ENCODE results near the gene REEP2. TPM values are rescaled to one million over a fixed set of nuclear protein-coding genes. Genes with fewer than 3 reads are reported as not detected.

The REEP2 gene
- total RNA-seq, 2 experiments from 2014 or later: 1.8 to 2.2 TPM

DNA sequence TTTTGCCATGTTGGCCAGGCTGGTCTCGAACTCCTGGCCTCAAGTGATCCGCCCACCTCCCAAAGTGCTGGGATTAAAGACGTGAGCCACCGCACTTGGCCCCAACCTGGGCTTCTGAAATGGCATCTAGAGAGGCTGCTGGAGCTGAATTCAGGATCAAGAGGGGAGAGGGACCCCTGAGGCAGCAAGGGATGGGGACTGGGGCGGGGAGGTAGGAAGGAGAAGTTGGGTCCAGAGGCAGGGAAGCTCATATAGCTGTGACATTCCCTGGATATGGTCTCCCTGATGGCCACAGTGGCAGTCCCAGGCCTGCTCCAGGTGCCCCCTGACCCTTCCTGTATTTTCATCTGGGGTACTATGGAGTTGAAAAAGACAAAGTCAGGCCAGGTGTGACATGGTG lies 12.1 kb downstream of the REEP2 start:
- CTCF ChIA-PET: interaction anchor here (0.6 to 6.3 kb wide), 17 partner anchors 9 to 389 kb away, joined by 3 to 104 read pairs (median 9); partner anchors contain the start of genes EGR1, ETF1, KDM3B and REEP2
- Mint-ChIP-seq H3K36me3 (ENCODE audit: low read depth) (no peaks in the 10 kb centered on the region), H3K4me3 (no peak overlapping the region), H3K9me3 (no peaks in the 10 kb centered on the region), H3K27me3 (ENCODE audit: low read depth) (peaks cover 1% of the 10 kb centered on the region), H3K4me1 (ENCODE audit: low read depth) (peaks cover 6% of the 10 kb centered on the region), H3K27ac (no peak overlapping the region)
- intact Hi-C loops (cut with micrococcal nuclease): loop anchor here (1.0 to 2.0 kb wide), 2 partner anchors 52 to 812 kb away; no protein-coding TSS in a partner anchor
- DNase-seq: no peak

DNA sequence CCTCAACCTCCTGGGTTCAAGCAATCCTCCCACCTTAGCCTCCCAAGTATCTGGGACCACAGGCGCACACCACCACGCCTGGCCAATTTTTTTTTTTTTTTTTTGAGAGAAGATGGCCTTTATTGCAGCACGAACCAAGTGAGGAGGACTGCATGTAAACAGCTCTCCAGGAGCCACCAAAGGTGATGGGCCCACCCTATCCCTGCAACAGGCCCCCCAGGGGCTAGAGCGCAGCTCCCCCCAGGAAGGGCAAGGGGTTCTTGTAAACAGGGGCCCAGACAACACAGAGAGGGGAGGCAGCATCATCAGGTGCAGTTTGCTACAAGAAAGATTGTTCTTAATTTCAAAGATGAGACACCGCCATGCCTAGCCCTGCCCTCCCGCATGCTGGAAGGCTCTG lies 13.9 kb downstream of the REEP2 start:
- H3K9me3 Mint-ChIP-seq: no peaks in the 10 kb centered on the region
- no peak overlapping the region for H3K4me3 Mint-ChIP-seq
- H3K36me3 Mint-ChIP-seq (ENCODE audit: low read depth): no peaks in the 10 kb centered on the region
- CTCF ChIA-PET: interaction anchor here (0.5 to 6.3 kb wide), 6 partner anchors 13 to 95 kb away, joined by 3 to 104 read pairs (median 14); partner anchors contain the start of gene EGR1
- peaks cover 8% of the 10 kb centered on the region for H3K4me1 Mint-ChIP-seq (ENCODE audit: low read depth)
- H3K27me3 Mint-ChIP-seq (ENCODE audit: low read depth): peaks cover 1% of the 10 kb centered on the region
- H3K27ac Mint-ChIP-seq: no peak overlapping the region
- intact Hi-C loops (cut with micrococcal nuclease): no loop called here
- no peak for DNase-seq

DNA sequence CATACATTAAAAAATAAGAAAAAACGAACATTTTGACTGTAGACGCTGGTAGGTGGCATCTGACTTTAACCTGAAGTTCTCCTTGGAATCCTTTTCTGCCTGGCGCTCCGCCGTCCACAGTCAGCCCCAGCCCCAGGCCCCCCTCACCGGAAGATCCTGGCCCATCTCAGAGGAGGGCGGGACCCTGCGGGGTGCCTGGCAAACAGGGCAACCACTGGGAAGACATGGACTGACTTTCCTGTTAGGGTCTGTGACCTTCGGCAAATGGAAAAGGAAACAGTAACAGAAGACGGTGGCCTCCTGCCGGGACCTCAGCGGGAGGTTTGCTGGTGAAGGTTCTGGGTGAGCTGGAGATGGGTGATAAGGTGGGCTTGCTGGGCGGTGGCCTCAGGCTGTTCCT lies 14.7 kb downstream of the REEP2 start:
- Mint-ChIP-seq H3K27ac (no peak overlapping the region), H3K27me3 (ENCODE audit: low read depth) (peaks cover 1% of the 10 kb centered on the region), H3K4me3 (no peak overlapping the region), H3K9me3 (no peaks in the 10 kb centered on the region), H3K4me1 (ENCODE audit: low read depth) (peaks cover 17% of the 10 kb centered on the region), H3K36me3 (ENCODE audit: low read depth) (no peaks in the 10 kb centered on the region)
- CTCF ChIA-PET: interaction anchor here (2.3 to 6.3 kb wide), 2 partner anchors 50 to 51 kb away, joined by 14 to 104 read pairs; no protein-coding TSS in a partner anchor
- no peak for DNase-seq
- intact Hi-C loops (cut with micrococcal nuclease): no loop called here

DNA sequence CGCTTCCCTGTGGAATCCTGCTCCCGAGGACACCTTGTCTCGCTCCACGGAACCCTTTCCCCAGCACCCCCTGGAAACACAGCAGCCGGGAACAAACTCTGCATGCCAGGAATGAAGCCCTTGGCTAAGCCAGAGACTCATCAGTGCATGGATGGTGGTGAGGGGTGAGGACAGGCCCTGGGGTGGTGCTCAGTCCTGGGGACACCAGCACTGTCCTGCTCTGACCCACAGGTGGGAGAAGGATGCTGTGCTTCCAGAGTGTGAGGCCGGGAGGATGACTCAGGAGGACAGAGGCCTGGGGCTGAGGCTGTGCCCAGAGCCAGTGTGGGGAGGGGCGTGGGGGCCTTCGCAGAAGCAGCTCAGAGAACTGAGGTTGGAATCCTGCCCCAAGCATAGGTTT lies 15.3 kb downstream of the REEP2 start:
- no peaks in the 10 kb centered on the region for H3K9me3 Mint-ChIP-seq
- peaks cover 22% of the 10 kb centered on the region for H3K4me1 Mint-ChIP-seq (ENCODE audit: low read depth)
- CTCF ChIA-PET: interaction anchor here (0.6 to 2.3 kb wide), 3 partner anchors 11 to 50 kb away, joined by 4 to 14 read pairs (median 9); partner anchors contain the start of gene EGR1
- no peak for DNase-seq
- peaks cover 1% of the 10 kb centered on the region for H3K27me3 Mint-ChIP-seq (ENCODE audit: low read depth)
- H3K27ac Mint-ChIP-seq: no peak overlapping the region
- H3K4me3 Mint-ChIP-seq: no peak overlapping the region
- no peaks in the 10 kb centered on the region for H3K36me3 Mint-ChIP-seq (ENCODE audit: low read depth)
- intact Hi-C loops (cut with micrococcal nuclease): no loop called here

DNA sequence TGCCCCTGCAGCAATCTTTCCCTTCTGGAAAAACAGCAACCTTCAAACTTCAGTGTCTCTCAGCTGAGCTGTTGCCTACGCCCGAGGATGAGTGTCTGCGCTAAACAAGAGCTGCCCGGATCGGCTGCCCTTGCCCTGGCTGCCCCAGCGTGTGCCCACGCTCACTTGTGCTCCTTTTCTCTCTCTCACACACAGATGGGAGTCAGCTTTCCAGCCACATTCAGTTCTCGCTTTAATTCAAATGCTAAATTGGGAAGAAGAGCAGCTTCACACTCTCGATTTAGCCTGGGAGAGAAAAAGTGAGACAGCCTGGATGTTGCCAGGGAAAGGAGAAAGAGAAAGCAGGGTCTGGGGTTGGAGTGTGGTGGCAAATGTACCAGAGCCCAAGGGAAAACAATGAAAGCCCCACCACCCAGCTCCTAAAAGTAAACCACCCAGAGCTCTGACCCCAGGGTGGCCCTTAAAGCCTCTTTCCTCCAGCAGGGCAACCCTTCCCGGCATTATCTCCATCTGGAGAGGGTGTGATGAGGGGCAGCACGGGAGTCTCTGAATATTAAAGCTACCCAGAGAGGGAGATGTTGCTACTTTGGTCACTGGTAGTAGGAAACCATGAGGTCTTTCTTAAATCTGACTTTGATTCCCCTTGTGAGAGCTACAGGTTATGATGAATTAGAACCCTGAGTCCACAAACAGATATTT lies 16.5 kb downstream of the REEP2 start:
- no peaks in the 10 kb centered on the region for H3K9me3 Mint-ChIP-seq
- peaks cover 29% of the 10 kb centered on the region for H3K4me1 Mint-ChIP-seq (ENCODE audit: low read depth)
- CTCF ChIA-PET: interaction anchor here (0.6 to 2.3 kb wide), 6 partner anchors 10 to 995 kb away, joined by 3 to 14 read pairs (median 4); partner anchors contain the start of gene EGR1
- intact Hi-C loops (cut with micrococcal nuclease): no loop called here
- no peak for DNase-seq
- H3K27me3 Mint-ChIP-seq (ENCODE audit: low read depth): no peaks in the 10 kb centered on the region
- no peak overlapping the region for H3K4me3 Mint-ChIP-seq
- H3K36me3 Mint-ChIP-seq (ENCODE audit: low read depth): no peaks in the 10 kb centered on the region
- H3K27ac Mint-ChIP-seq: no peak overlapping the region

DNA sequence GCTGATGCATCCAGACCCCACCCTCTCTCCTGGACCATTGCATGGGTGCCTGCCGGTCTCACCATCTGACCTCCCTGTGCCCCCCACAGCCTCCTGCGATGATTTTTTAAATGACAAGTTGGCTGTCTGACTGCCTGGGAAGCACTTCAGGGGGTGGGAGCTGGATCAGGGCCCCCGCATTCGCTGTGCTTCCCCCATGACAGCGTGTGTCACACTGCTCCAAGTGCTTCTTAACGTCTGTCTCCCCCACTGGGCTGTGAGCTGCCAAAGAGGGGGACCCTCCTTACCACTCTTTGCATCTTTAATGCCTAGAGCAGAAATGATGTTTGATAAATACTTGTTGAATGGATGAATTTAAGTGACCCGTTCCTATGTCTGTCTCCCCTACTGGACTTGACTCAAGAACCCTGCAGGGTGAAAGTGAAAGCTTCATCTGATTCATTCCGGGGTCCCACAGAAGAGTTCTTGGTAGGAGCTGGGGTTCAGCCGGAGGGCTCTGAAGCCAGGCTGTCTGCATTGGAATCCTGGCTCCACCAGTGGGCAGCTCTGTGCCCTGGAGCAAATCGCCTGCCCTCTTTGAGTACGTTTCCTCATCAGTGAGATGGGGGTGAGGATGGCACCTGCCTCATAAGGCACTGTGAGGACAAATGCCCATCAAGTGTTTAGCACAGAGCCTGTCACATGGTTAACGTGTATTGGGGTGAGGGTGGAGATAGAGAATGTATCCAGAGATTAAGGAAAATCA lies 18.8 kb downstream of the REEP2 start:
- Mint-ChIP-seq H3K27ac (peak overlapping the region; percentile 80), H3K9me3 (no peaks in the 10 kb centered on the region), H3K4me3 (peak overlapping the region; percentile 41), H3K36me3 (ENCODE audit: low read depth) (no peaks in the 10 kb centered on the region), H3K27me3 (ENCODE audit: low read depth) (no peaks in the 10 kb centered on the region), H3K4me1 (ENCODE audit: low read depth) (peaks cover 44% of the 10 kb centered on the region)
- intact Hi-C loops (cut with micrococcal nuclease): no loop called here
- DNase-seq: no peak
- CTCF ChIA-PET: interaction anchor here (0.7 to 7.5 kb wide), 5 partner anchors 8 to 105 kb away, joined by 3 to 53 read pairs (median 4); partner anchors contain the start of gene KDM3B

DNA sequence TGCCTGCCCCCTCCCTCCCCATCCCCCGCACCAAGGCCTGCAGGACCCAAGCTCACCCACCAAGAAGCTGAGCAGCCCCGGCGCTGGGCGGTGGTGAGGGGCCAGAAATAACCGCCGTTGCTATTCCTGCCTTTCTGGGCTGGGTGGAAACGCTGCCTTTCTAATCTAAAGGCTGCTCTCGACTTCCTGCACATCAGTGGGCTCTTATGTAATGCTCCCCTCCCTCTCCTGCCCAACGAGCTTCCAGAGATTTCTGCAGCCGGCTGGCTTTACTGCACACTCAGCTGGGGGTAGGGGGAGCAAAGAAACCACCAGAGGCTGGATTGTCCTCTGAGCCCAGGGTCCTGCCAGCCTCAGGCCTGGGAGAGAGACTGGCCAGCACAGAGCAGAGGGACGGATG lies 19.5 kb downstream of the REEP2 start:
- CTCF ChIA-PET: interaction anchor here (0.7 to 7.5 kb wide), 4 partner anchors 9 to 47 kb away, joined by 3 to 53 read pairs (median 5); no protein-coding TSS in a partner anchor
- Mint-ChIP-seq H3K27ac (peak overlapping the region; percentile 98), H3K4me1 (ENCODE audit: low read depth) (peaks cover 45% of the 10 kb centered on the region), H3K9me3 (no peaks in the 10 kb centered on the region), H3K27me3 (ENCODE audit: low read depth) (no peaks in the 10 kb centered on the region), H3K4me3 (peak overlapping the region; percentile 70), H3K36me3 (ENCODE audit: low read depth) (no peaks in the 10 kb centered on the region)
- intact Hi-C loops (cut with micrococcal nuclease): no loop called here
- no peak for DNase-seq

DNA sequence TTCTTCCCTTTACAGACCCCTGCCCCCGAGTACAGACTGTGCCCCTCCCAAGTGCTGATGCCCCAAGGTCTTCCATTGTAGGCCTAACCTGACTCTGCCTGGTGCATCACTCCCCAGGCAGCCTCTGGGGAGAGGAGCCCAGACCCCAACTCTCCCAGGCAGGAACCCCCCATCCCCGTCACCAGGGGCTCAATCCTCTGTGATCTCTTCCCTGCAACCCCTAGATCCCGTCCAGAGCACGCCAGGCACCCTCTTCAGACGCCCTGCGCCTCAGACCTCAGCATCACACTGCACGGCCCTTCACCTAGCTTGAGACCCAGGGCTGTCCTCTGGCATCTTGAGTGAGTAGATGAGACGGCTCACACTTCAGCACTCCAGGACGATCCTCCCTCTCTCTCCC lies 20.0 kb downstream of the REEP2 start:
- H3K36me3 Mint-ChIP-seq (ENCODE audit: low read depth): no peaks in the 10 kb centered on the region
- CTCF ChIA-PET: interaction anchor here (1.1 to 7.5 kb wide), 4 partner anchors 10 to 107 kb away, joined by 3 to 53 read pairs (median 4); no protein-coding TSS in a partner anchor
- H3K27me3 Mint-ChIP-seq (ENCODE audit: low read depth): no peaks in the 10 kb centered on the region
- peak overlapping the region; percentile 70 for H3K4me3 Mint-ChIP-seq
- H3K4me1 Mint-ChIP-seq (ENCODE audit: low read depth): peaks cover 49% of the 10 kb centered on the region
- intact Hi-C loops (cut with micrococcal nuclease): loop anchor here (1.0 kb wide), 1 partner anchor 84 kb away; the partner anchor contains the start of gene ETF1
- peak overlapping the region; percentile 98 for H3K27ac Mint-ChIP-seq
- DNase-seq: no peak
- no peaks in the 10 kb centered on the region for H3K9me3 Mint-ChIP-seq

DNA sequence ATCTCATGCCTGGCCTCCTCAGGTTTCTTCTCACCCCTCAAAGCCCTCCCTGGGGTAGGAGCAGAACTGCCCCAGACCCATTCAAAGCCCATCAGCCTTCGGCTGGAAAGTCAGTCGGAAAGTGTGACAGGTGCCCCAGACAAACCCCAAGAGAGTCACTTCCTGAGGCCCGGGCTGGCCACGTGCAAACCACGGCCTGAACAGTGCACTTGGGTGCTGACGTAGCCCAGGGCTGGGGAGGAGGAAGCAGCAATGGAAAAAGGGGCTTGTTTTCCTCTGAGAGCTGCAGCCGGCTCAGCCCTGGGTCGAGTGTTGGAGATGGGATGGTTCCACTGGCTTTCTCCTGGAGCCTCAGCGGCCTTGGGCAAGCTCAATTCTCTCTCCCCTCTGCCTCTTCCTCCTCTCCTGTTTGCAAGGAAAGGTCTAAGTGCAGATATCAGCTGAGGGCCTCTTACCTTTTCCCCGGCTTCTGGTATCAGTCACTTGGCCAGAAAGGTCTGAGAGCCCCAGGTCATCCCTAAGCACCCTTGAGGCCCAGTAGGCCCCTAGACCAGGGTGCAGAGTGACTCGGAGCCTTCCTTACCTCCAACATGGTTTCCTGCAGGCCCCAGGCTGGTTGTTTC lies 20.6 kb downstream of the REEP2 start:
- peak; percentile 95 for DNase-seq
- Mint-ChIP-seq H3K9me3 (no peaks in the 10 kb centered on the region), H3K27ac (peak overlapping the region; percentile 98), H3K27me3 (ENCODE audit: low read depth) (no peaks in the 10 kb centered on the region), H3K4me3 (peak overlapping the region; percentile 70), H3K36me3 (ENCODE audit: low read depth) (no peaks in the 10 kb centered on the region), H3K4me1 (ENCODE audit: low read depth) (peaks cover 49% of the 10 kb centered on the region)
- CTCF ChIA-PET: interaction anchor here (1.1 to 7.5 kb wide), 4 partner anchors 10 to 107 kb away, joined by 3 to 53 read pairs (median 4); no protein-coding TSS in a partner anchor
- intact Hi-C loops (cut with micrococcal nuclease): loop anchor here (1.0 kb wide), 1 partner anchor 84 kb away; the partner anchor contains the start of gene ETF1

DNA sequence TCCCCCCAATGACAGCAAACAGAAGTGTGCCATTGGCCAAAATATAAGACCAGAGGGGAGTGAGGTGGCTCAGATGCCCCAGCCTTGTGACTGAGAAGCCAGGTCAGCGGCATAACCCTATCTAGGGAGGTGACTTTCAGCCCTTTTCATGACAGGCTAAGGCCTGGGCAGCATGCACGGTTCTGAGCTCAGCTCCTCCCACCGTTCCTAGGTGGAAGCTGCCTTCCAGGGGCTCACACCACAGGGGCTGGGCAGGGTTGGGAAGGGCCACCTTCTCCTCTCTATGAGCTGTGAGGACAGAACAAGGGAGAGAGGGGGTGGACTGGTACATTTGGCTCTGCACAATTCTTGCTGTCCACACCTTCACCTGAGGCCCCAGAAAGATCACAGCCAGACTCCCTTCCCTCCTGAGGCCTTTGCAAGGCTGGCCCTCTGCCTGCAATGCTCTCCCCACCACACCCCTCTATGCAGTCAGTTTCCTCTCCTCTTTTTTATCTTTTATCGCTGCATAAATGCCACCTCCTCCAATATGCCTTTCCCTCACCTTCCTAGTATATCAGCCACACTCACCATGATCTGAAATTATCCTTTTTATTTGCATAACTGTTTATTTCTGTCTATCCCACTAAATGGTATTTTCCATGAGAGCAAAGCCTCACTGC lies 21.3 kb downstream of the REEP2 start:
- Mint-ChIP-seq H3K4me3 (no peak overlapping the region), H3K36me3 (ENCODE audit: low read depth) (no peaks in the 10 kb centered on the region), H3K27ac (peak overlapping the region; percentile 98), H3K27me3 (ENCODE audit: low read depth) (no peaks in the 10 kb centered on the region), H3K4me1 (ENCODE audit: low read depth) (peaks cover 49% of the 10 kb centered on the region), H3K9me3 (no peaks in the 10 kb centered on the region)
- DNase-seq: no peak
- intact Hi-C loops (cut with micrococcal nuclease): loop anchor here (10.0 kb wide), 2 partner anchors 735 to 835 kb away; partner anchors contain the start of genes MATR3 and SIL1
- CTCF ChIA-PET: interaction anchor here (1.1 to 7.5 kb wide), 3 partner anchors 11 to 108 kb away, joined by 3 to 53 read pairs (median 3); no protein-coding TSS in a partner anchor
